HG02870 (cell line): Measurements from ENCODE around the gene POLD4.

Source experiments
- ATAC-seq: cut with Tn5 transposase; IDR thresholded peaks from one replicate; pipeline ENCODE4 v1.9.1; 2021; ENCODE audit warnings: mild to moderate bottlenecking, moderate library complexity; ENCODE audit not compliant: unreplicated experiment

POLD4 gene

DNA sequence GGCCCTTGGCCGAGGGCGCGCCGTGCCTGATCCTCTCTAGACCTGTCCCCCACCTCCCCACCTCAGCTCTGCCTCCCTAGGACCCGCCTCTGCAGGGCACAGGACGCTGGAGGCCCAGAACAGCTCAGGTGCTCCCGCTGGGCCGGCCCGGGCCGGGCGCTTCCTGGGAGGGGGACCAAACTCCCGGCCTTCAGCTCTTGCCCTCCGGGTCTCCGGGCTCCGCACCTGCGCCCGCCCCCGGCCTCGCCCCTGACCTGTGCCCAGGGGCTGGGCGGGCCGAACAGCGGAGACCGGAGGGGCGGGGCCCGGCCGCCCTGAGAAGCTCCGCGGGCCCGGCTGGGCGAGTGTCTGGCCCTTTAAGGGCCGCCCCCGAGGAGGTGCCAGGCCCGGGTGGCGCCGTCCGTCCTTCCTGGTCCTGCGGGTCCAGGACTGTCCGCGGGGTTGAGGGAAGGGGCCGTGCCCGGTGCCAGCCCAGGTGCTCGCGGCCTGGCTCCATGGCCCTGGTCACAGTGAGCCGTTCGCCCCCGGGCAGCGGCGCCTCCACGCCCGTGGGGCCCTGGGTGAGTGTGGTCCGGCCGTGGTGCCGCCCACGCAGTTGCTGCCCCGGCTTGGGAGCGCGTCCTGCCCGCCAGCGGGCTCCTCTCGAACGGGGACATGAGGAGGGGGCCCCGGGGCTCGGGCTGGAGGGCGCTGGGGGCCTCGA is 50.1 kb downstream of the POLD4 start, which contains the start of gene SSH3:
Gene SSH3, plus strand, starts transcription at position 399 of the 703 bp plus-strand sequence. Its CDS starts 96 bp downstream, at position 495.
- no peak for ATAC-seq

DNA sequence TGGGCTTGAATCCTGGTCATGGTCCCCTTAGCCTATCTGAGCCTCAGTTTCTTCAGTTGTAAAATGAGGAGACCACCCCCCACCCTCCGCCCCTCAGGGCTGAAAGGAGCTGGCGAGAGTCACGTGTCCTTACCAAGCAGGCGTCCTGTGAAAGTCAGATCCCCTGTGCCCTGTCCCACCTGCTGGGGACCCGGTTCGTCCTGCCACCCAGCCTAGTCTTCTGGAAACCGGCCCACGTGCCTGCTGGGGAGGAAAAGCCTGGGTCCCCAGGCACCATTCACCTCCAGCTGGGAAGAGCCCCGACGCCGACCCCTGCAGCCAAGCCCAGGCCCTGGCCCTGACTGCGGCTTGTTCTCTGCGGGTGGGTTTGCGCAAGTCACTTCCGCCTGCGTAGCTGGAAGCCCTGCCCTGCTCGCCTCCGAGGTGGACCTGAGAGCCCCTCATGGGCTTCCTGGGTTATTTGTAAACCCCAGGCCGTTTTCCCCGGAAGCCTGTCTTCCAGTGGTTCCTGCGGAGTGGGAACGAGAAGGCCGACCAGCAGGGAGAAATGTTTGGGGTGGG is 50.7 kb downstream of the POLD4 start:
- no peak for ATAC-seq

DNA sequence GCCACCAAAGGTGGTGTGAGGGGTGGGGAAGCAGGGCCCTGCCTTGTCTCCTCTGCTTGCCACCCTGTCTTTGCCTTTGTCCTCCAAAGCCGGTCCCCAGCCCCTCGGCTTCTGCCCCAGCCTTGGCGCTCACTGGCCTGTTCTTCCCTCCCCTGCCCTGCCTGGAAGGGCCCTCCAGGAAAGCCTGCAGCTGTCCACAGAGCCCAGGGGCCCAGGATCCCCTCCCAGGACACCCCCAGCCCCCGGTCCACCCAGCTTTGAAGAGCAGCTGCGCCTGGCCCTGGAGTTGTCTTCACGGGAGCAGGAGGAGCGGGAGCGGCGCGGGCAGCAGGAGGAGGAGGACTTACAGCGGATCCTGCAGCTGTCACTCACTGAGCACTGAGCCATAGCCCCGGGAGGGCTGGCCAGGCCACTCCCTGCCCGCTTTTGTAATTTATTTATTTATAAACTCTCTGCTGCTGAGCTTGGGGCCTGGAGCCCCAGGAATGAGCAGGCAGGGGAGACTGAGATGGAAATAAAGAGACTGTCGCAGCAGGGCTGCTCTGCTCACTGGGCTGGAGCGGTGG is 51.3 kb downstream of the POLD4 start:
- no peak for ATAC-seq

DNA sequence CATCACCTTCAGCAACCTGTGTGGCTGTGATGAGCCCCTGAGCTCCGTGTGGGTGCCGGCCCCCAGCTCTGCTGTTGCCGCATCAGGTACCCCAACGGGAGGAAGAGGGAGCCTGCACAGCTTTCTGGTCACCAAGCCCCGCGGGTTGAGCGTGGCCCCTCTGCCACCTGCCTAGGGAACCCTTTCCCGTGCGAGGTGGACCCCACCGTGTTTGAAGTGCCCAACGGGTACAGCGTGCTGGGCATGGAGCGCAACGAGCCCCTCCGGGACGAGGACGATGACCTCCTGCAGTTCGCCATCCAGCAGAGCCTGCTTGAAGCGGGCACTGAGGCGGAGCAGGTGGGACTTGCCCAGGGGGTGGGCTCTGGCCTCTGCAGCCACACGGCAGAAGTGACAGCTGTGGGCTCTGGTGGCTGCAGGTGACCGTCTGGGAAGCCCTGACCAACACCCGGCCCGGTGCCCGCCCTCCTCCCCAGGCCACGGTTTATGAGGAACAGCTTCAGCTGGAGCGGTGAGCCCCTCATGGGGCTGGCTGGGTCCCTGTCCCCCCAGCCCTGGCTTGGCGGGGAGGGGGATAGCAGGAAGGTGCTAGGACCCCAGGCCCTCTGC is 51.9 kb downstream of the POLD4 start:
- no peak for ATAC-seq
